NB4 (cell line): ENCODE data around the gene L3MBTL4.

ENCODE experiments used
- MYC ChIP-seq: IDR thresholded peaks from 2 replicates; pipeline ENCODE4 v1.6.1; 2011; ENCODE audit warnings: low read depth, low read length
- POLR2A ChIP-seq: IDR thresholded peaks from 2 replicates; pipeline ENCODE4 v1.6.1; 2011; ENCODE audit warnings: mild to moderate bottlenecking; ENCODE audit not compliant: insufficient read length; ENCODE audit errors: extremely low read depth
- TF ChIP-seq, protein P1 (sequence below): IDR thresholded peaks from one replicate; pipeline ENCODE4 v1.5.1; 2012; ENCODE audit warnings: low read depth, low read length
- TF ChIP-seq, protein P2 (sequence below): IDR thresholded peaks from 2 replicates; pipeline ENCODE4 v1.6.1; 2011; ENCODE audit warnings: low read depth, low read length

DNA sequence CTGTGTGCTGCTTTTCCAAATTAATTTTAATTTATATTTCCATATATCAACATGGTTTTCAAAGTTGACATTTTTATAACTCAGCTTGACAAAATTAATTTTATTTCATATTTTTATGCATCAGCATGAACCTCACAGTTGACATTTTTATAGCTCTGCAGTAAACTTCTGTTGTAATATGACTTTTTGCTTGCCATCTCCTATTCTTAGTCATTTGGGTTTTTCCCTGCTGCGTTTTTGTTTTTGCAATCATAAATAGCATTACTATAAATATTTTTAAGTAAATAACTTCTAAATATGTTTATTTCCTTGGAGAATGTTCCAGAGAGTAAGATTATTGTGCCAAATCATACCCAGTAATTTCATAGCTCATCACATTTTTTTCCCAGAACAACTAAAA lies 21.0 kb upstream of the L3MBTL4 start:
- TF ChIP-seq, protein P1, sequence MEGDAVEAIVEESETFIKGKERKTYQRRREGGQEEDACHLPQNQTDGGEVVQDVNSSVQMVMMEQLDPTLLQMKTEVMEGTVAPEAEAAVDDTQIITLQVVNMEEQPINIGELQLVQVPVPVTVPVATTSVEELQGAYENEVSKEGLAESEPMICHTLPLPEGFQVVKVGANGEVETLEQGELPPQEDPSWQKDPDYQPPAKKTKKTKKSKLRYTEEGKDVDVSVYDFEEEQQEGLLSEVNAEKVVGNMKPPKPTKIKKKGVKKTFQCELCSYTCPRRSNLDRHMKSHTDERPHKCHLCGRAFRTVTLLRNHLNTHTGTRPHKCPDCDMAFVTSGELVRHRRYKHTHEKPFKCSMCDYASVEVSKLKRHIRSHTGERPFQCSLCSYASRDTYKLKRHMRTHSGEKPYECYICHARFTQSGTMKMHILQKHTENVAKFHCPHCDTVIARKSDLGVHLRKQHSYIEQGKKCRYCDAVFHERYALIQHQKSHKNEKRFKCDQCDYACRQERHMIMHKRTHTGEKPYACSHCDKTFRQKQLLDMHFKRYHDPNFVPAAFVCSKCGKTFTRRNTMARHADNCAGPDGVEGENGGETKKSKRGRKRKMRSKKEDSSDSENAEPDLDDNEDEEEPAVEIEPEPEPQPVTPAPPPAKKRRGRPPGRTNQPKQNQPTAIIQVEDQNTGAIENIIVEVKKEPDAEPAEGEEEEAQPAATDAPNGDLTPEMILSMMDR = no peak
- TF ChIP-seq POLR2A (no peak), MYC (no peak)
- TF ChIP-seq, protein P2, sequence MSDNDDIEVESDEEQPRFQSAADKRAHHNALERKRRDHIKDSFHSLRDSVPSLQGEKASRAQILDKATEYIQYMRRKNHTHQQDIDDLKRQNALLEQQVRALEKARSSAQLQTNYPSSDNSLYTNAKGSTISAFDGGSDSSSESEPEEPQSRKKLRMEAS = no peak
